HG03378 (cell line): ENCODE measurements around the gene ADORA2B.
"Not testable (repeated sequence)": the region's sequence is repeated elsewhere in the genome, so short reads cannot be mapped to it uniquely, and the experiment has no call there.

Experiments used
- ATAC-seq: cut with Tn5 transposase; IDR thresholded peaks from one replicate; pipeline ENCODE4 v1.9.1; 2021; ENCODE audit warnings: mild to moderate bottlenecking, moderate library complexity; ENCODE audit not compliant: unreplicated experiment

The ADORA2B gene

GRCh38 chr17:15921640-15922039 lies 23.3 kb upstream of the ADORA2B start:
- no peak for ATAC-seq

- ATAC-seq, result no peak
Observed at GRCh38 chr17:15922586-15922985, 22.3 kb upstream of the ADORA2B start.

- ATAC-seq, result no peak
Observed at GRCh38 chr17:15926039-15926740, 18.7 kb upstream of the ADORA2B start.

GRCh38 chr17:15928286-15928785 lies 16.6 kb upstream of the ADORA2B start:
- no peak for ATAC-seq

- ATAC-seq, result no peak
Observed at GRCh38 chr17:15929941-15930340, 15.0 kb upstream of the ADORA2B start.

GRCh38 chr17:15930426-15930825 lies 14.5 kb upstream of the ADORA2B start:
- ATAC-seq, result no peak

GRCh38 chr17:15931394-15931793 lies 13.5 kb upstream of the ADORA2B start:
- no peak for ATAC-seq

- ATAC-seq, result no peak
Observed at GRCh38 chr17:15934866-15935265, 10.1 kb upstream of the ADORA2B start.

- ATAC-seq, result no peak
Observed at GRCh38 chr17:15935891-15936290, 9.0 kb upstream of the ADORA2B start.

- not testable (repeated sequence) for ATAC-seq
Observed at GRCh38 chr17:15936481-15936880, 8.4 kb upstream of the ADORA2B start.

- ATAC-seq, result no peak
Observed at GRCh38 chr17:15941781-15942180, 3.1 kb upstream of the ADORA2B start.

GRCh38 chr17:15942207-15942833 lies 2.6 kb upstream of the ADORA2B start:
- ATAC-seq, result no peak

GRCh38 chr17:15943971-15944758 lies 765 bp upstream of the ADORA2B start:
- no peak for ATAC-seq

- ATAC-seq, result no peak
Observed at GRCh38 chr17:15945527-15946191, 729 bp downstream of the ADORA2B start.

GRCh38 chr17:15946611-15947120 lies 1.7 kb downstream of the ADORA2B start:
- ATAC-seq, result no peak

GRCh38 chr17:15947271-15947670 lies 2.3 kb downstream of the ADORA2B start:
- no peak for ATAC-seq

- ATAC-seq, result no peak
Observed at GRCh38 chr17:15947976-15948752, 3.2 kb downstream of the ADORA2B start.

GRCh38 chr17:15951368-15952047 lies 6.6 kb downstream of the ADORA2B start:
- ATAC-seq, result no peak

- no peak for ATAC-seq
Observed at GRCh38 chr17:15952048-15952532, 7.2 kb downstream of the ADORA2B start.
